Renal cortex interstitium (tissue), 15 donors: Measurements from ENCODE around the gene CDHR2. TPM values are rescaled to one million over a fixed set of nuclear protein-coding genes. Genes with fewer than 3 reads are reported as not detected.

Source experiments
- DNase-seq, 11 donors: peaks; one replicate each; pipeline ENCODE4 v3.0.0-alpha.2; 2013; ENCODE audit warnings: low read depth in 9 of 11, low spot score in 4 of 11; ENCODE audit errors: extremely low read depth in 1 of 11
- long read RNA-seq, 16 experiments: transcript quantifications; one replicate each; lab custom pipeline, GENCODE V29; 2026
- polyA plus RNA-seq, 3 donors: library from polyadenylated mRNA; unstranded; fragments of 120-200 nt; gene quantifications; one replicate each; pipeline ENCODE4 v1.2.1, GENCODE V29; 2013; ENCODE audit not compliant: insufficient read length in 3 of 3

Gene CDHR2, protein sequence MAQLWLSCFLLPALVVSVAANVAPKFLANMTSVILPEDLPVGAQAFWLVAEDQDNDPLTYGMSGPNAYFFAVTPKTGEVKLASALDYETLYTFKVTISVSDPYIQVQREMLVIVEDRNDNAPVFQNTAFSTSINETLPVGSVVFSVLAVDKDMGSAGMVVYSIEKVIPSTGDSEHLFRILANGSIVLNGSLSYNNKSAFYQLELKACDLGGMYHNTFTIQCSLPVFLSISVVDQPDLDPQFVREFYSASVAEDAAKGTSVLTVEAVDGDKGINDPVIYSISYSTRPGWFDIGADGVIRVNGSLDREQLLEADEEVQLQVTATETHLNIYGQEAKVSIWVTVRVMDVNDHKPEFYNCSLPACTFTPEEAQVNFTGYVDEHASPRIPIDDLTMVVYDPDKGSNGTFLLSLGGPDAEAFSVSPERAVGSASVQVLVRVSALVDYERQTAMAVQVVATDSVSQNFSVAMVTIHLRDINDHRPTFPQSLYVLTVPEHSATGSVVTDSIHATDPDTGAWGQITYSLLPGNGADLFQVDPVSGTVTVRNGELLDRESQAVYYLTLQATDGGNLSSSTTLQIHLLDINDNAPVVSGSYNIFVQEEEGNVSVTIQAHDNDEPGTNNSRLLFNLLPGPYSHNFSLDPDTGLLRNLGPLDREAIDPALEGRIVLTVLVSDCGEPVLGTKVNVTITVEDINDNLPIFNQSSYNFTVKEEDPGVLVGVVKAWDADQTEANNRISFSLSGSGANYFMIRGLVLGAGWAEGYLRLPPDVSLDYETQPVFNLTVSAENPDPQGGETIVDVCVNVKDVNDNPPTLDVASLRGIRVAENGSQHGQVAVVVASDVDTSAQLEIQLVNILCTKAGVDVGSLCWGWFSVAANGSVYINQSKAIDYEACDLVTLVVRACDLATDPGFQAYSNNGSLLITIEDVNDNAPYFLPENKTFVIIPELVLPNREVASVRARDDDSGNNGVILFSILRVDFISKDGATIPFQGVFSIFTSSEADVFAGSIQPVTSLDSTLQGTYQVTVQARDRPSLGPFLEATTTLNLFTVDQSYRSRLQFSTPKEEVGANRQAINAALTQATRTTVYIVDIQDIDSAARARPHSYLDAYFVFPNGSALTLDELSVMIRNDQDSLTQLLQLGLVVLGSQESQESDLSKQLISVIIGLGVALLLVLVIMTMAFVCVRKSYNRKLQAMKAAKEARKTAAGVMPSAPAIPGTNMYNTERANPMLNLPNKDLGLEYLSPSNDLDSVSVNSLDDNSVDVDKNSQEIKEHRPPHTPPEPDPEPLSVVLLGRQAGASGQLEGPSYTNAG (N-terminal part only)
- polyA plus RNA-seq: 10 to 100 TPM; 21.5 to 25.8 (median 24.4) TPM
- long read RNA-seq, donor 1: 0 reads
- long read RNA-seq, donor 2: 0 reads
- long read RNA-seq, donor 3, partial matches to known transcripts: 5 of 5 reads
- long read RNA-seq, donor 3, other reads (novel, unspliced or antisense): 0 of 5 reads
- long read RNA-seq, donor 4: 0 reads
- long read RNA-seq, donor 5: 0 reads
- long read RNA-seq, donor 6: 0 reads
- long read RNA-seq, donor 7: 0 reads
- long read RNA-seq, donor 8: 0 reads
- long read RNA-seq, donor 9: 0 reads
- long read RNA-seq, donor 10: 0 reads
- long read RNA-seq, donor 11: 0 reads
- long read RNA-seq, donor 12: 0 reads
- long read RNA-seq, donor 13: 0 reads
- long read RNA-seq, donor 14: 0 reads
- long read RNA-seq, donor 15: 0 reads
- long read RNA-seq, donor 16, partial matches to known transcripts: 14 of 15 reads
- long read RNA-seq, donor 16, other reads (novel, unspliced or antisense): 0 of 15 reads

DNA sequence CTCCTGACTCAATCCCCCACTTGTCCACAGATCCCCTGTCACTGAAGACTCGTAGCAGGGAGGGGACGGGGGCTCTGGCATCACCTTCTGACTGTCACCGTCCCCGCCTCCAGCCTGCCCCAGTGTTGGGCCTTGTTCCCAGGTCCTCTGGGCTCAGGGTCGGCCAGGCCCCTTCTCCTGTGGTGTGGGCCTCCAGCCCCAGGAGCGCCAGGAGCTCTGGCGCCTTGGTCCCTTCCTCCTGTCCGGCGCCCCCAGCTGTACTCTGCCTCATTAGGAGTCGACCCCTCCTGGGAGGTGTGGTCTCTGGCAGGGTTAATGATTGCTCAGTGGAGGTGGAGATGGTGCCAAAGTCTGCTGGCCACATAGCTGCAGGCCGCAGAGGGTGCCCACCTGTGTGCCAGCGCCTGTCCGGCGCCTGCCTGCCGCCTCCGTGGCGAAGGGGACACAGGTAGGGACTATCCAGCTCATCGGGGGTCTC lies at the start of gene CDHR2:
Gene CDHR2, plus strand, starts transcription at position 376 of the 478 bp plus-strand sequence. CDS start 16,011 bp downstream, outside the sequence.
- DNase-seq: no peak

DNA sequence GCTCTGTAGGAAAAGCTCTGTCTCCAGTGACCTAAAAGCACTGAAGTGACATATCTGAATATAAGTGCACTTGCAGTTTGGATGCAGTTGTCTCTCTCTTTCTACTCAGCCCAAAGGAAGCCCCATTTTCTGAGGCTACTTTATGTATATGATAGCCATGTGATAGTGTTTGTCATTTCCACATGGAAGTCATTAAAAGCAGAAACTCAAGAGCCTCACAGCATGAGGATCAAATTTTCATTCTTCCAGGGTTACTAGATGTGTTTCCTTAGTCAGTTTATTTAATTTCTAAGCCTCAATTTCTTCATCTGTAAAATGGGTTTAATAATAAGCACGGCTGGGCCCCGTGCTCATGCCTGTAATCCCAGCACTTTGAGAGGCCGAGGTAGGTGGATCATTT lies 48.6 kb upstream of the CDHR2 start:
- DNase-seq: no peak

DNA sequence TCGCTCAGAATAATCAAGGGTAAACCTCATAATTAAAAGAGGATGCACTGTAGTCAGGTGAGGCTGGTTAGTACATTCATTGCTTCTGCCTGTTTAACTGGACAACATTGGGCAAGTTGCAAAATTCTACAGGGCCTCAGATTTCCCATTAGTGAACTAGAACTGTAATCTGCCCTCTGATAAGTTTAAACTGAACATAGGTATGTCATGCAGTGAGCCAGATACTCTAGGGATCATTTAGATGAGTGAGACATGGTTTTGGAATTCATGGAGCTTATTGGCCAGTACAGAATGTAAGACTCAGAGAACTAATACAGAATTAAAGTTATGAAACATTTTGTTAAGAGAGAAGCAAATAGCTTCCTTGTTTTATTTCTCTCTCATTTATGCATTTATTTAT lies 47.8 kb upstream of the CDHR2 start:
- no peak for DNase-seq

GRCh38 chr5:176503496-176503895 lies 45.6 kb upstream of the CDHR2 start:
- peak in 3 of 11 donors; percentile 2 to 9 (median 4) for DNase-seq

- DNase-seq: no peak
These were observed 41.2 kb upstream of the CDHR2 start for GRCh38 chr5:176507911-176508310.

DNA sequence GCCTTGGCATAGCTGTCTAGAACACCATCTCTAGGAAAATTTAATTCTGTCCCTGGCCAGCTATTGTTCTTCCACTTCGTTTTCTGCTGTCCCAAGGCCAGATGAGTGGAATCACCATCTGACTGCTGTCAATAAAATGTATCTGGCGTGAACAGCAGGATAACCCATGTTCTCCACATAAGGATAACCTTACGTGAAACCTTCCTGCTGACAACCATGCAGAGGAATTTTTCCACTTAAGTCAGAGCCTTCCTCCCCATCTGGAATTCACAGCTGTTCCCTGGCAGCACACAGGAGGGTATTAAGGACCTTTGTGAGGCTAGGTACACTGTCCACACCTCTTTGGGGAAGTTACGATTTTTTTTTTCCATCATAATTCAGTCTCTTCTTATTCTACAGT lies 40.5 kb upstream of the CDHR2 start:
- no peak for DNase-seq

GRCh38 chr5:176513788-176514187 lies 35.4 kb upstream of the CDHR2 start:
- no peak for DNase-seq

- DNase-seq: no peak
These were observed 34.7 kb upstream of the CDHR2 start for GRCh38 chr5:176514244-176514950.

- DNase-seq: no peak
These were observed 33.7 kb upstream of the CDHR2 start for GRCh38 chr5:176515396-176515795.

DNA sequence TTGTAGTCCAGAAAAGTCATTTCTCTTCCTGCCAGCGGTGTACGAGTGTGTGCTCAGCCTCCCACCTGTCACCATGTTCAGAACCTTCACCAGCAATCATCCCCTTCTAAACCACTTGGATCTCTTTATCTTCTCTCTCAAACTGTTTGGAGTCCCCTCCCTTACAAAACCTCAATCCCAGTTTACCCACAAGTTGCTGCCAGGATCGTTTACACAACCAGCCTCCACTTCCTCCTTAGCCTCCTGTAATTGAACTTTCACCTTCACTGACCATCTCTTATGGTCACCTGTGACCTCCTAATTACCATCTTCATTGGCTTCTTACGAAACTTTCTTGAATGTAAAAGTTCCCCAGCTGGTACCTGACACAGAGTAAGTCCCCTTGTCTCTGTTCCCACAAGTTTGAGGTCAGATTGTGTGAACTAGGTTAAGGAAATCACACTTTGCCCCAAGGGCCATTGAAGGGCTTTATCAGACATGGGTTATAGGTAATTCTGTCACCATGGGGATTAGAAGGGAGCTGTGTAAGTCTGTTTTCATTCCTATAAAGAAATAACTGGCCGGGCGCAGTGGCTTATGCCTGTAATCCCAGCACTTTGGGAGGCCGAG lies 32.0 kb upstream of the CDHR2 start:
- no peak for DNase-seq

GRCh38 chr5:176519810-176520720 lies 29.1 kb upstream of the CDHR2 start:
- DNase-seq: no peak

DNA sequence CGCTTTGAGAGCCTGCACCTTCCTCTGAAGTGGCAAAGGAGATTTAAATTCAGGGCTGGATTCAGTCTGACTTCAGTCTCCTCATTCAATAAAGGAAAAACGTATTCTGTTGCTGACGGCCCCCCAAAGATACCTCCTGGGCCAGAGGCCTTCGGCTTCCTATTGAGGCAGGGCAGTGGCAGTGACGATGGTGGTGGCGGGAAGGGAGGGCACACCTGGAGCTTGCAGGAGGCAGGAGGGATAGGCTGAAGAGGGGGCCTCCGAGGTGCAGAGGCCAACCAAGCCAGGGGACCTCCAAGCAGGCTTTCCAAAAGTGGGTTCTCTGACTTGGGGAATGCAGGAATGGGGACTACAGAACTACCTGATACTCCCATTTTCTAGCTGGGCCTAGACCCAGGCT lies 27.9 kb upstream of the CDHR2 start:
- no peak for DNase-seq

DNA sequence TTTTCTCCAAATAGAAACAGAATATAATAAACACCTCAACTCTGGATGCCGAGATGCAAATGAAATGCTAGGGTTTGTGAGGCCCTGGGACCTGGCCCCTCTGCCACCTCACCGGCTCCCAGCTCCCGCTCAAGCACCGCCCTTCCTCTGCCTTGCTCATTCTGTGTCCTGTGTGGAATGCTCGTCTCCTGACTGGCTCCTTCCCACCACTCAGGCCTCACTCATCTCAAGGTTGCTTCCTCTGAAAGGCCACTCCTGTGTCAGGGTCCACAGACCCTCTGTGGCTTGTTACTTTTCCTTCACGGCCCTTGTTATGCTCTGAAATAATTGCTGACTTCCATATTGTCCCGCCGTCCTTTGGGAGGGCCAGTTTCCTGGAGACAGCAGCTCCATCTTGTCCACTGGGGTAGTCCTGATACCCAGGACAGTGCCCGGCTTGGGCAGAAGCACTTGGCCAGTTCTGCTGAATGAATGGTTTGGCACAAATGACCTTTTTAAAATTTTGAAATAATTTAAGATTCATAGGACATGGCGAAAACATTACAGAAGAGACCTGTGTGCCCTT lies 27.4 kb upstream of the CDHR2 start:
- DNase-seq: no peak

GRCh38 chr5:176524138-176524537 lies 25.0 kb upstream of the CDHR2 start:
- DNase-seq: no peak

GRCh38 chr5:176524987-176525386 lies 24.2 kb upstream of the CDHR2 start:
- DNase-seq: no peak

DNA sequence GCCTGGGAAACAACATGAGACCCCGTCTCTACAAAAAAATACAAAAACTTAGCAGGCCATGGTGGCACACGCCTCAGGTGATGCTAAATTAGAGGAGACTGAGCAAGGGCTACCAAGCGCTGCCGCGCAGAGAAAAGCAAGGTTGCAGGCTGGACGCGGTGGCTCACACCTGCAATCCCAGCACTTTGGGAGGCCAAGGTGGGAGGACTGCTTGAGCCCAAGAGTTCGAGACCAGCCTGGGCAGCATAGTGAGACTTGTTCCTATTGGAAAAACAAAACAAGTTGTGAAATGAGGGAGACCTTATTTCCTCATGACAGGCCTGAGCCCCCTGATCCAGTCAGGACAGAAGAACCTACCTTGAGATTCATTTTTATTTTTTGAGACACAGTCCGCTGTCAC lies 23.5 kb upstream of the CDHR2 start:
- DNase-seq: no peak
